ENCODE results near the gene SGCA. TPM values are rescaled to one million over a fixed set of nuclear protein-coding genes. Genes with fewer than 3 reads are reported as not detected.

Gene SGCA
- total RNA-seq, 4 donors from 2014 or later: 72.7 to 145 (median 82.8) TPM

DNA sequence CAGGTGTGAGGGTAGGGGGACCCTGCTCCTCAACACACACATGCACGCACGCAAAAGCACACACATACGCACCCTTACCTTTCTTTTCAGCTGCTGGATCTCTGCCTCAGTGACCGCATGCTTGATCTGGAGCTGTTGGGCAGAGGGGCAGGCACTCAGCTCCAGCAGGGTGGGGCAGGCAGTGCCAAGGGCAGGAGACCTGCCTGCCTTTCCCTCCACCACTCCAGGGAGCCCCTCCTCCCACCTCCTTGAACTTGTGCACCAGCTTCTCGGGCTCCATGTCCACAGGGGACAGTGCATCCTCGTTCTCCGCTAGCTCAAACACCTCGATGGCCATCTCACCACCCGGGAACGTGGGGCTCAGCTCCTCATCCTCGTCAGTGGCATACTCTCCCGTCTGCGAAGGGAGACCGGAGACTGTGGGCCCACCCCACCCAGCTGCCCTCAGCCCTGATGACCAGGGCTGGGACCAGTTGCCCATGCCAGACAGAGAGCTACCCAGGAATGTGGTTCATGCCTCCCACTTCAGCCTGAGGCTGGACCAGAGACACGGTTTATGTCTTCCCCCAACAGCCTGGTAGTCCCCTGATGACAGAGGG lies 26.5 kb upstream of the SGCA start:
- Histone ChIP-seq H3K4me3 (no peak overlapping the region), H3K36me3 (peaks cover 80 to 100% (median 99%) of the 10 kb centered on the region in 4 donors), H3K27ac (replicated peaks in 1 of 4) (peak overlapping the region in 2 of 4 donors; percentile 44 to 59), H3K9me3 (no peaks in the 10 kb centered on the region), H3K4me1 (peaks cover 21 to 49% (median 45%) of the 10 kb centered on the region in 4 donors), H3K27me3 (no peaks in the 10 kb centered on the region)
- no peak for DNase-seq (ENCODE audit: extremely low spot score)
- TF ChIP-seq POLR2A (IDR thresholded peaks at IDR 0.05; ENCODE audit: low read depth) (no peak), EP300 (IDR thresholded peaks at IDR 0.05) (no peak), POLR2AphosphoS5 (IDR thresholded peaks at IDR 0.05) (no peak)
- TF ChIP-seq, protein P1, sequence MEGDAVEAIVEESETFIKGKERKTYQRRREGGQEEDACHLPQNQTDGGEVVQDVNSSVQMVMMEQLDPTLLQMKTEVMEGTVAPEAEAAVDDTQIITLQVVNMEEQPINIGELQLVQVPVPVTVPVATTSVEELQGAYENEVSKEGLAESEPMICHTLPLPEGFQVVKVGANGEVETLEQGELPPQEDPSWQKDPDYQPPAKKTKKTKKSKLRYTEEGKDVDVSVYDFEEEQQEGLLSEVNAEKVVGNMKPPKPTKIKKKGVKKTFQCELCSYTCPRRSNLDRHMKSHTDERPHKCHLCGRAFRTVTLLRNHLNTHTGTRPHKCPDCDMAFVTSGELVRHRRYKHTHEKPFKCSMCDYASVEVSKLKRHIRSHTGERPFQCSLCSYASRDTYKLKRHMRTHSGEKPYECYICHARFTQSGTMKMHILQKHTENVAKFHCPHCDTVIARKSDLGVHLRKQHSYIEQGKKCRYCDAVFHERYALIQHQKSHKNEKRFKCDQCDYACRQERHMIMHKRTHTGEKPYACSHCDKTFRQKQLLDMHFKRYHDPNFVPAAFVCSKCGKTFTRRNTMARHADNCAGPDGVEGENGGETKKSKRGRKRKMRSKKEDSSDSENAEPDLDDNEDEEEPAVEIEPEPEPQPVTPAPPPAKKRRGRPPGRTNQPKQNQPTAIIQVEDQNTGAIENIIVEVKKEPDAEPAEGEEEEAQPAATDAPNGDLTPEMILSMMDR (IDR thresholded peaks at IDR 0.05): no peak
- WGBS: 76% methylated on average over 14 of the region's 15 CpGs
- intact Hi-C loops (cut with DNase I): no loop called here

DNA sequence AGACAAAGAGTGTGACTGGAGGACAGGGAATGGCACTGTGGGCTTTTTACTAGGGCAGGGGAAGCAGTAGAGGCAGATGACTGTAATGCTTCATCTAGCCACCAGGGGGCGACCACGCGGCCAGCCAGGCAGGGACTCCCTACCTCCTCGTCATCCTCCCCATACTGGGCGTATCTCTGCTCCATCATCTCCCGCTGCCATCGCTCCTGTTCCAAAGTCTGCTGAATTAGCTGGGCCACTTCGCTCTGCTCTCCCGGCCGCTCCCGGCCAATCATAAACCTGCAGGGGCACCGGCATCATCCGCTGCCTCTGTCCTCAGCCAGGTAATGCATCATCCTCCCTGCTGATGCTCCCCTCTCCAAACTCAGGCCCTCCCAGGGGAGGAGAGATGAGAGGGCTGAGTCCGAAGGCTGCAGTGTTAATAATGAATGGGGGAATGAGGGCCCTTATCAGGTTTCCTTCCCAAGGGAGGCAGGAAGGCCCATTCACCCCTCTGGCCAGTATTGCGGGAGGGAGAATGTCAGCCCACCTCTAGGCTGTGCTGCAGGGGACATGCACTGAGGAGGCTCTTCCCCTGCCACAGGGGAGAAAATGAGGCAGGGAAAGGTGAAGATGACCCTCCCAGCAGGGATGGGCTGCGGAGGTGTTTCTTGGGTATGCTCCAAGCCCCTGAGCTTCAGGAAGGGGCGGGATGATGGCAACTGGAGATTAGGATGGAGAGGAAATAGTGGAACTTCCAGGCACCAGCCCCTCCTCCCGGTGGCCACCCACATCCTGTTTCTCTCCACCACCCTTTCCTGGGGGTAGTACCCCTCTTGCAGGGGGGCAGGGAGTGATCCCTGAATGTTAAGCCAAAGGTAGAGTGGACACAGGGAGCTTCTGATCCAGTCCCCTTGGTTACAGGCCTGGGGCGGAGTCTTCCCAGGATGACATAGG lies 25.6 kb upstream of the SGCA start:
- Histone ChIP-seq H3K36me3 (peaks cover 75 to 100% (median 99%) of the 10 kb centered on the region in 4 donors), H3K4me1 (peaks cover 24 to 53% (median 50%) of the 10 kb centered on the region in 4 donors), H3K4me3 (no peak overlapping the region), H3K9me3 (no peaks in the 10 kb centered on the region), H3K27ac (replicated peaks in 1 of 4) (peak overlapping the region; percentile 35 to 59 (median 40)), H3K27me3 (no peaks in the 10 kb centered on the region)
- intact Hi-C loops (cut with DNase I): no loop called here
- TF ChIP-seq EP300 (IDR thresholded peaks at IDR 0.05) (no peak), POLR2AphosphoS5 (IDR thresholded peaks at IDR 0.05) (peak in 1 of 2 donors; percentile 70), POLR2A (IDR thresholded peaks at IDR 0.05; ENCODE audit: low read depth) (no peak)
- TF ChIP-seq, protein P1 (IDR thresholded peaks at IDR 0.05): peak; percentile 95 to 97 (median 96)
- no peak for DNase-seq (ENCODE audit: extremely low spot score)
- 34% methylated on average over 19 of the region's 19 CpGs for WGBS

DNA sequence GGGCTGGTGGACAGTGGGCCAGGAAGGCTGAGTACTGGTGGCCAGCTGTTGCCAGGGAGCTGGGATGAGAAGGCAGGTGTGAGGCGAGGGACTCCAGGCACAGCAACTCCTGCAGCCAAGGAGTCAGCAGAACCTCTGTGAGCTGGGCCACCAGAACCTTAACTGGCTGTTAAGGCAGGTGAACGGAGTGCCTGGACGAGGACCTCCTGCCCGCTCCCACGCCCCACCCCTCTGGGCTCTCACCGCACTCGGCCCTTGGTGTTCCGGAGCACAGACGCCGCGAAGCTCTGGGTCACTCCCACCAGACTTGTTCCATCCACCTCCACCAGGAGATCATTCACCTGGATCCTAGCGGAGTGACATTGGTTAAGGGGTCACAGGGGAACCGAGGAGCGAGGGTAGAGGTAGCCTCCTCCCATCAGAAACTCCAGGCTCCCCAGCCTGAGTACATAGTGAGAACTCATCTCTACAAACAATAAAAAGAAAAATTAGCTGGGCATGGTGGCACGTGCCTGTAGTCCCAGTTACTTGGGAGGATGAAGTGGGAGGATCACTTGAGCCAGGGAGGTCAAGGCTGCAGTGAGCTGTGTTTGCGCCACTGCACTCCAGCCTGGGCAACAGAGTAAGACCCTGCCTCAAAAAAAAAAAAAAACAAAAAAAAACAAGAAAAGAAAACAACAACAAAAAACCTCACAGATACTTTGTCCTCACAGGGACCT lies 24.6 kb upstream of the SGCA start:
- Histone ChIP-seq H3K4me1 (peaks cover 34 to 63% (median 60%) of the 10 kb centered on the region in 4 donors), H3K9me3 (no peaks in the 10 kb centered on the region), H3K27me3 (no peaks in the 10 kb centered on the region), H3K4me3 (no peak overlapping the region), H3K36me3 (peaks cover 67 to 94% (median 90%) of the 10 kb centered on the region in 4 donors), H3K27ac (replicated peaks in 1 of 4) (peak overlapping the region; percentile 35 to 59 (median 40))
- no peak for DNase-seq (ENCODE audit: extremely low spot score)
- 79% methylated on average over 16 of the region's 16 CpGs for WGBS
- intact Hi-C loops (cut with DNase I): no loop called here
- TF ChIP-seq POLR2A (IDR thresholded peaks at IDR 0.05; ENCODE audit: low read depth) (no peak), EP300 (IDR thresholded peaks at IDR 0.05) (no peak), POLR2AphosphoS5 (IDR thresholded peaks at IDR 0.05) (no peak)
- TF ChIP-seq, protein P1 (IDR thresholded peaks at IDR 0.05): no peak

DNA sequence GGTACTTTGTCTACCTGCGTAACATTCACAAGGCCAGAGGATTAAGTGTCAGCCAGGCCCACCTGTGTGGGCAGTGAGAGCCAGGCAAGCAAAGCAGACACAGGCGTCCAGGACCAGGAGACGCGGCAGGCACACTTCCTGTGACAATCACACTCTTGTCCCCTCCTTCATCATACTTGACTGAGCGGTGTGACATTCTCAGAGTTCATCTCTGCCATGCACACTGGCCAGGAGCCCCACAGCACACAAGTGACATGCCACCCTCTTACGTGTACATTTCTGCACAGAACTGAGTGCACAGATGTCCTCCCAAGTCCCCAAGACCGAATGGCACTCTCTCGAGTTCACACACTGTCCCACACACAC lies 24.1 kb upstream of the SGCA start:
- no peaks in the 10 kb centered on the region for H3K27me3 ChIP-seq
- peaks cover 39 to 68% (median 65%) of the 10 kb centered on the region in 4 donors for H3K4me1 ChIP-seq
- intact Hi-C loops (cut with DNase I): no loop called here
- DNase-seq (ENCODE audit: extremely low spot score): no peak
- H3K4me3 ChIP-seq: no peak overlapping the region
- H3K36me3 ChIP-seq: peaks cover 62 to 88% (median 85%) of the 10 kb centered on the region in 4 donors
- H3K9me3 ChIP-seq: no peaks in the 10 kb centered on the region
- H3K27ac ChIP-seq (replicated peaks in 1 of 4): no peak overlapping the region
- TF ChIP-seq, protein P1 (IDR thresholded peaks at IDR 0.05): no peak
- no peak for TF ChIP-seq POLR2AphosphoS5 (IDR thresholded peaks at IDR 0.05)
- 53% methylated on average over 8 of the region's 8 CpGs for WGBS

All from esophagus muscularis mucosa (tissue), 4 donors.